Prostate gland (tissue), 2 donors: ENCODE results near the gene FBXO3. TPM values are rescaled to one million over a fixed set of nuclear protein-coding genes. Genes with fewer than 3 reads are reported as not detected.

Experiments used
- DNase-seq: peaks from one replicate; pipeline ENCODE4 v3.0.0-alpha.2; 2019; ENCODE audit warnings: low spot score
- H3K27ac ChIP-seq, 2 donors: fragments of 200-600 bp; sonication (generic); 2 replicates each; pipeline ENCODE4 v1.5.1; 2017 to 2019
- H3K27me3 ChIP-seq: fragments of 200-600 bp; sonication (generic); replicated peaks from 2 replicates; pipeline ENCODE4 v1.5.1; 2019; ENCODE audit not compliant: insufficient read depth
- H3K36me3 ChIP-seq, 2 donors: fragments of 200-600 bp; sonication (generic); 1 replicate in 1 of 2; 2 replicates in 1 of 2; pipeline versions ENCODE4 v1.5.1 to v1.8.1; 2017 to 2019
- H3K4me1 ChIP-seq: fragments of 200-600 bp; sonication (generic); replicated peaks from 2 replicates; pipeline ENCODE4 v1.5.1; 2019
- H3K4me3 ChIP-seq, 2 donors: fragments of 200-600 bp; sonication (generic); 2 replicates each; pipeline ENCODE4 v1.5.1; 2017 to 2019
- H3K9me3 ChIP-seq: fragments of 200-600 bp; sonication (generic); 2 replicates; pipeline ENCODE4 v1.5.1; 2017
- CTCF ChIP-seq, 4 experiments: fragments of 200-600 bp in 2 of 4; fragments of 450-650 bp in 2 of 4; sonication (generic) in 2 of 4; IDR thresholded peaks; 1 replicate in 3 of 4; 2 replicates in 1 of 4; pipeline ENCODE4 v1.5.1; 2016 to 2019; ENCODE audit warnings: antibody characterized with exemption in 4 of 4, mild to moderate bottlenecking in 2 of 4, moderate library complexity in 2 of 4
- POLR2A ChIP-seq: fragments of 450-650 bp; IDR thresholded peaks from one replicate; pipeline ENCODE4 v1.6.1; 2016; ENCODE audit warnings: antibody characterized with exemption, mild to moderate bottlenecking
- POLR2AphosphoS5 ChIP-seq: sonication (generic); formaldehyde crosslinking; IDR thresholded peaks from one replicate; pipeline ENCODE4 v1.6.1; 2017; ENCODE audit warnings: antibody characterized with exemption
- WGBS: methylation state at CpG from one replicate; pipeline ENCODE4 v1.1.5; 2018; 5-methylcytosine and 5-hydroxymethylcytosine counted together
- intact Hi-C: fragments of 100-400 bp; cut with DNase I; formaldehyde crosslinking; loops from one replicate; pipeline ENCODE4 v1.14.2; 2022
- total RNA-seq, 2 donors: library from RNA; depleted of rRNA; stranded (reverse); fragments of >200 nt; gene quantifications; one replicate each; pipeline ENCODE4 v1.1.0, GENCODE V29; 2016

The FBXO3 gene
- total RNA-seq, 2 donors from 2014 or later: 24.5 to 45.0 TPM

DNA sequence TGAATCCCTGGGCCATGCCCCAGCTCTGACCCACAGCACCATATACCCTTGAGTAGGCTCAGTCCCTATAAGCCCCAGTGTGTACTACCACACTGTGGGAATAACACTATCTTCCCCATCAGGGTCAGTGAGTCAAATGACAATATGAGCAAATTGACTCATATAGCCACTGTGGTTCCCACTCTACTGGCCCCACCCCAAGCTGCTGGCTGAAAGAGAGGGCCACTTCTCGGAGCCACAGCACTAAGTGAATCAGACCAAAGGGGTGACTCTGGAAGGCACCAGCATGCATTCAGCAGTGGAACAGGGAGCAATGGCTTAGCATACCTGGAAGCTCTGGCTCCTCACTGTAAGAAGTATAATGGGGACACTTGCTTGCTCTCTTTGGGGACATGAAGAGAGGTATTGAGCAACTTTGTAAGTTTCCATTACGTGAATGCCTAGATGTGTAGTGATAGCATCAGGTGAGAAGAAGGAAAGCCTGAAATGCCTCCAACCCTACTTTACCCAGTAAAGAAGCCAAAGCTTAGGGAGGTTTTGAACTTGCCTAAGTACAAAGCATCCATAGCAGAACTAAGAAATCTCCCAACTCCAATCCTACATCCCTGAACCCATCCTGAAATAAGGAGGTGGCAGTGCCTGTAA, 51.6 kb downstream of the FBXO3 start:
- peak overlapping the region in 1 of 2 donors; percentile 4 for H3K27ac ChIP-seq
- TF ChIP-seq POLR2AphosphoS5 (no peak), POLR2A (peak; percentile 16), CTCF (IDR thresholded peaks at IDR 0.05) (no peak)
- no peak overlapping the region for H3K4me3 ChIP-seq
- H3K4me1 ChIP-seq: peaks cover 5% of the 10 kb centered on the region
- intact Hi-C loops: no loop called here
- no peaks in the 10 kb centered on the region for H3K27me3 ChIP-seq
- WGBS: 63% methylated on average over 2 of the region's 2 CpGs
- no peaks in the 10 kb centered on the region for H3K9me3 ChIP-seq
- DNase-seq: no peak
- no peaks in the 10 kb centered on the region for H3K36me3 ChIP-seq

- Histone ChIP-seq H3K4me1 (peaks cover 5% of the 10 kb centered on the region), H3K9me3 (no peaks in the 10 kb centered on the region), H3K27me3 (no peaks in the 10 kb centered on the region), H3K27ac (peak overlapping the region; percentile 4 to 8), H3K36me3 (no peaks in the 10 kb centered on the region), H3K4me3 (no peak overlapping the region)
- TF ChIP-seq POLR2AphosphoS5 (no peak), CTCF (IDR thresholded peaks at IDR 0.05) (no peak), POLR2A (no peak)
- DNase-seq: no peak
- intact Hi-C loops: no loop called here
- WGBS: 80% methylated on average over 5 of the region's 5 CpGs
Observed at GRCh38 chr11:33721984-33722383, 52.3 kb downstream of the FBXO3 start.

GRCh38 chr11:33721426-33721825, 52.9 kb downstream of the FBXO3 start:
- 6% methylated on average over 1 of the region's 1 CpG for WGBS
- no peak overlapping the region for H3K4me3 ChIP-seq
- intact Hi-C loops: no loop called here
- peaks cover 5% of the 10 kb centered on the region for H3K4me1 ChIP-seq
- DNase-seq: no peak
- H3K36me3 ChIP-seq: no peaks in the 10 kb centered on the region
- peak overlapping the region; percentile 4 to 8 for H3K27ac ChIP-seq
- TF ChIP-seq POLR2A (no peak), CTCF (IDR thresholded peaks at IDR 0.05) (no peak), POLR2AphosphoS5 (no peak)
- no peaks in the 10 kb centered on the region for H3K27me3 ChIP-seq
- H3K9me3 ChIP-seq: no peaks in the 10 kb centered on the region

- 74% methylated on average over 5 of the region's 5 CpGs for WGBS
Observed at GRCh38 chr11:33719587-33719986, 54.7 kb downstream of the FBXO3 start.

More at GRCh38 chr11:33719587-33719986, 54.7 kb downstream of the FBXO3 start:
- Histone ChIP-seq H3K27me3 (no peaks in the 10 kb centered on the region), H3K9me3 (no peaks in the 10 kb centered on the region), H3K36me3 (no peaks in the 10 kb centered on the region), H3K4me1 (peaks cover 5% of the 10 kb centered on the region), H3K27ac (no peak overlapping the region), H3K4me3 (no peak overlapping the region)
- intact Hi-C loops: no loop called here
- DNase-seq: no peak
- TF ChIP-seq POLR2AphosphoS5 (no peak), POLR2A (no peak), CTCF (IDR thresholded peaks at IDR 0.05) (no peak)
